HG02623 (cell line): ENCODE measurements around the gene MYH11.
"Not testable (repeated sequence)": the region's sequence is repeated elsewhere in the genome, so short reads cannot be mapped to it uniquely, and the experiment has no call there.

ENCODE experiments used
- ATAC-seq: cut with Tn5 transposase; IDR thresholded peaks from one replicate; pipeline ENCODE4 v1.9.1; 2021; ENCODE audit warnings: moderate library complexity; ENCODE audit not compliant: unreplicated experiment

Gene MYH11

DNA sequence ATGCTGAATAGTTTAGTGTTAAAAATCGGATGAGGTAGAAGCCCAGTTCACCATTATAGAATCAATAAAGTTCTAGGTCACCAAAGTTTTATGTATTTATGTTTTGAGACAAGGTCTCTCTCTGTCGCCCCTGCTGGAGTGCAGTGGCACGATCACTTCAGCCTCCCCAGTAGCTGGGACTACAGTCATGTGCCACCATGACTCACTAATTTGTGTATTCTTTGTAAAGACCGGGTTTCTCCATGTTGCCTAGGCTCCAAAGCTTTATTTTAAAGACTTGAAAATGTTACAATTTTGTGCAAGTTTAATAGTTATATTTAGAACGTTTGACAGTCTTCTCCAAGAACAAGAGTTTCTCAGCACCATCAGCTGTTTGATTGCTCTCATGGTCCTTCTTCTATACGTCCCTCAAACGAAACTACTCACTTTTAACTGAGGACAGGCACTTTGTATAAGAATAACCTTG, 174.7 kb downstream of the MYH11 start:
- no peak for ATAC-seq

DNA sequence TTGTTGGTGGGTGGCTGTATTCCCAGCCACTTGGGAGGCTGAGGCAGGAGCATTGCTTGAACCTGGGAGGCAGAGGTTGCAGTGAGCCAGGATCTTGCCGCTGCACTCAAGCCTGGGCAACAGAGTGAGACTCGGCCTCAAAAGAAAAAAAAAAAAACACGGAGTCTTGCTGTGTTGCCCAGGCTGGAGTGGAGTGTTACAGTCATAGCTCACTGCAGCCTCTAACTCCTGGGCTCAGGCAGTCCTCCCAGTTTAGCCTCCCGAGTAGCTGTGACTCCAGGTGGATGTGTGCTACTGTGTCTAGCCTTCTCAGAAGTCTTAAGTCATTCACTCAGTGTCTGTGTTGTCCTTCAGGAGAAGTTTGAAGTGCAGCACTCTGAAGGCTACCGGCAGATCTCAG, 179.4 kb downstream of the MYH11 start:
- ATAC-seq, result no peak

DNA sequence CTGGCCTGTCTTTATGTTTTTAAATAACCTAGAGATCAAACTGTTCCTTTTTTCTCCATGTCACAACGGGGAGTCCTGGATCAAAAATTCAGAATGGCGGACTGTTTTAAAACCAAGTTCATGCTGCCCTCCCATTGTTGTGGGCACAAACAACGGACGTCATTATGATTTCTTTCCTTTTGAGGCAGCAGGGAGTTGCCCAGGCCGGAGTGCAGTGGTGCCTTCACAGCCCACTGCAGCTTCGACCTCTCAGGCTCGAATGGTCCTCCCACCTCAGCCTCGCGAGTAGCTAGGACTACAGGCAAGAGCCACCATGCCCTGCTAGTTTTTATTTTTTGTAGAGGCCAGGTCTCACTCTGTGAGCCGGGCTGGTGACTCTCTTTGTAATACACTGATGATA, 180.3 kb downstream of the MYH11 start:
- ATAC-seq, result no peak

DNA sequence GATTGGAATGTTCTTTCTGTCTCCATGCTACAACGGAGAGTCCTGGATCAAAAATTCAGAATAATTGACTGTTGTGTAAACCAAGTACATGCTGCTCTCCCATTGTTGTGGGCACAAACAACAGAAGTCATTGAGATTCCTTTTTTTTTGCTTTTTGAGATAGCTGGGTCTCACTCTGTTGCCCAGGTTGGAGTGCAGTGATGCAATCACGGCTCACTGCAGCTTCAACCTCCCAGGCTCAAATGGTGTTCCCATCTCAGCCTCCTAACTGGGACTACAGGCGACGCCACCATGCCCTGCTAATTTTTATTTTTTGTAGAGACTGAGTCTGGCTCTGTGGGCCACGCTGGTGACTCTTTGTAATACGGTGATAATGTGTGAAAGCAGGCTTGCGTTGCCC, 182.3 kb downstream of the MYH11 start:
- ATAC-seq, result no peak

DNA sequence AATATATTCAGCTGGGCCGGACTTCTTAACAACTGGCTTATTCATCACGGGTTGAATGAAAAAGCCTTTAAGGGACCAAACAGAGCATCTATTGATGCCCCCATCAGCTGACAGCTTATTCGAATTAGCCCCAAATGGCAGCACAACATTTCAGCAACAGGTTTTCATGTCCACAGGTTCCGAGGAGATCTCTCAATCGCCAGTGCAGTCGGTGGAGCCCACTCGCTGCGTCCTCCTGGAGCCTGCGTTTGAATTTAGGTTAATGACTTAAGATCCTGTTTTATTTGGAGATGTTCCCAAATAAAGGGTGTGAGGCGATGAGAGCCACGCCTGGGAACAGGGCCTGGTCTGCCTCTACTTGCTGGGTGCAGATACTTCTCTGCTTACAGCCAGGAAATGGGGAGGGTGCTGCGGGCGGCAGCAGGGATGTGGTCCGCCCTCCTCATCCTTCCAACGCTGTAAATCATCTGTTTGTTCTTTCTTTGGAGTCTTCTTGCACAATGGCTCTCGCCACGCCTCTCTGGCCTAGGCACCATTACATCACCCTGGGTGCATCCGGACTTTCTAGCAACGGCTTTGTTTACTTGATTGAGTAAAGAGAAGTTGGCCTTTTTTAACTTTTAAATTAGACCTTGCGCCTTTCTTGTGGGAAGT, 184.2 kb downstream of the MYH11 start:
- no peak for ATAC-seq

DNA sequence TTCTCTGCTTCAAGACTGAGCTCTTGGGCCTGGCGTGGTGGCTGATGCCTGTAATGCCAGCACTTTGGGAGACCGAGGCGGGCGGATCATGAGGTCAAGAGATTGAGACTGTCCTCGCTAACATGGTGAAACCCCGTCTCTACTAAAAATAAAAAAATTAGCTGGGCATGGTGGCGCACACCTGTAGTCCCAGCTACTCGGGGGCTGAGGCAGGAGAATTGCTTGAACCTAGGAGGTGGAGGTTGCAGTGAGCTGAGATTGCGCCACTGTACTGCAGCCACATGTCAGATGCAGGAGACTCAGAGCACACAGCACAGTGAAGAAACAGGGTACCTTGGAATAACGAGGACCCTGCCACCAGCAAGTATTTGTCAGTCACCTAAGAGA, 184.7 kb downstream of the MYH11 start:
- ATAC-seq, result not testable (repeated sequence)

DNA sequence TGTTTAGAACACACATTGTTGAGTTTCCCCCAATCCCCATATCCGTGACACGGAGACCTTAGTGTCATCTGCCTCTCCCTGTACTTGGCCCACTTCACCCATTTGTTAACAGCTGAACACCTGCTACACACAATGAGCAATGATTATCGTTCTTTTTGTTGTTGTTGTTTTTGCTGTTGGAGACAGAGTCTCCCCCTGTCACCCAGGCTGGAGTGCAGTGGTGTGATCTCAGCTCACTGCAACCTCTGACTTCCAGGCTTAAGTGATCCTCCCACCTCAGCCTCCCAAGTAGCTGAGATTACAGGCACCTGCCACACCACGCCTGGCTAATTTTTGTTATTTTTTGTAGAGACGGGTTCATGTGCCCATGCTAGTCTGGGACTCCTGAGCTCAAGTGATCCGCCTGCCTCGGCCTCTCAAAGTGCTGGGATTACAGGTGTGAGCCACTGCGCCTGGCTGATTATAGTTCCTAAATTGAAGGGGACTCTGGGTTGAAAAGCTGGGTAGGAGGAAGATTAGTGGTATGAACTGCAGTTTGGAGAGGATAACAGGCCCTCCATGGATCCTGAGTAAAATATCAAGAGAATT, 185.2 kb downstream of the MYH11 start:
- ATAC-seq, result no peak

DNA sequence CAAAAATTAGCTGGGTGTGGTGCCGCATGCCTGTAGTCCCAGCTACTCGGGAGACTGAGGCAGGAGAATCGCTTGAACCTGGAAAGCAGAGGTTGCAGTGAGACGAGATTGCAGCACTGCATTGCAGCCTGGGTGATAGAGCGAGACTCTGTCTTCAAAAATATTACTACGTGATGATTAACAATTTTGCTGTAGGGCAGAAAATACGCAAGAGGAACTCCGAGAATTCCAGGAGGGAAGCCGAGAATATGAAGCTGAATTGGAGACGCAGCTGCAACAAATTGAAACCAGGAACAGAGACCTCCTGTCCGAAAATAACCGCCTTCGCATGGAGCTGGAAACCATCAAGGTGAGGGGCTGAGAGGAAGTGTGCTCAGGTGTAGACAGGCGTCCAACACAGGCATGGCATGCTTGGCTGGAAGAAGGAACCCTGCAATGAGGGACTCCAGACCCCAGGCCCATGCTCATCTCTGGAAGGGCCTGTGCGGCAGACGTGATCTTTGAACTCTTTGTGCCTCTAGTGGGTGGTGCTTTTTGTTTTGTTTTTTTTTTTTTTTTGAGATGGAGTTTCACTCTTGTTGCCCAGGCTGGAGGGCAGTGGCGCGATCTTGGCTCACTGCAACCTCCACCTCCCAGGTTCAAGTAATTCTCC, 189.6 kb downstream of the MYH11 start:
- ATAC-seq, result no peak

DNA sequence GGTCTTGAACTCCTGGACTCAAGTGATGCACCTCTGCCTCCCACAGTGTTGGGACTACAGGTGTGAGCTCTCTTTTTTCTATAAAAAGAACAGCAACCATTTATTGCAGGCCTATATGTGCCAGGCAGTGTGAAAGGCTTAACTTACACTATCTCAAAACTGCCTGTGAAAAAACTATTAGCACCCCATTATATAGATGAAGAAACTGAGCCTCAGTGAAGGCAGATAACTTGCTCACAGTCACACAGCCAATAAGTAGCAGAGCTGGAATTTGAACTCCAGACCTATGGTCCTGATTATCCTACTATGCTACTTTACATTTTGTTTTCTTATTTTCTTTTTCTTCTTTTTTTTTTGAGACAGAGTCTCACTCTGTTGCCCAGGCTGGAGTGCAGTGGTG, 191.7 kb downstream of the MYH11 start:
- ATAC-seq, result no peak

DNA sequence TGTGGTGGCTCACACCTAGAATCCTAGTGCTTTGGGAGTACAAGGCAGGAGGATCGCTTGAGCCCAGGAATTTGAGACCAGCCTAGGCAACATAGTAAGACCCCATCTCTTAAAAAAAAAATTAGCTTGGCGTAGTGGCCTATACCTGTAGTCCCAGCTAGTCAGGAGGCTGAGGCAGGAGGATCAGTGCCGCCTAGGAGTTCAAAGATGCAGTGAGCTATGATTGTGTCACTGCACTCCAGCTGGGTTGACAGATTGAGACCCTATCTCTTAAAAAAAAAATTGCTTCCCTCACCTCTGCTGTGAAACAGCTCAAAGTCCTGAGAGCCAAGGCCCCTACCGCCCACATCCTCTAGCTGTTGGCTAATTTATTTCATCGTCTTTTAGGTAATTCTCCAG, 196.6 kb downstream of the MYH11 start:
- ATAC-seq, result no peak

DNA sequence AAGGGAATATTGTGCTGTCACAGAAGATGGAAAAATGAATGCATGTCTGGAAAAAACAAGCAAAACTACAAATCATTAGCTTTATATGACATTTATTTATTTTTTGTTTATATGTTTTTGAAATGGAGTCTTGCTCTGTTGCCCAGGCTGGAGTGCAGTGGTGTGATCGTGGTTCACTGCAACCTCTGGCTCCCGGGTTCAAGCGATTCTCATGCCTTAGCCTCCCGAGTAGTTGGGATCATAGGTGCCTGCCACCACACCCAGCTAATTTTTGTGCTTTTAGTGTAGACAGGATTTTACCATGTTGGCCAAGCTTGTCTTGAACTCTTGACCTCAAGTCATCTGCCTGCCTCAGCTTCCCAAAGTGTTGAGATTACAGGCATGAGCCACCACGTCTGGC, 198.3 kb downstream of the MYH11 start:
- no peak for ATAC-seq

DNA sequence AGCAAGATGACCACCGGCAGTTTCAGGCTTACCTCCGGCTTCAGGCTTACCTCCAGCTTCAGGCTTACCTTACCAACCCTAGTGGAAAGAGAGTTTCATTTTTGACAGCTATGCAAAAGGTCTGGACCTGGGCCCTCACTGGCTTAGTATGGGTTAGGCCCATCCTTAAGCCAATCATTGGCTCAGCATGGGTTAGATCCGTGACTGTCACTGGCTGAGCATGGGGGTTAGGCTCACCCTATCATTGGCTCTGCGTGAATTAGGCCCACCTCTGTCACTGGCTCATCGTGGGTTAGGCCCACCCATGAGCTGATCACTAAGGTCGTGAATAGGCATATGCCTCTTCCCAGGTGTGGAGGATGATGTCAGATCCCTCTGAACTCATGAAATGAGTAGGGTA, 198.7 kb downstream of the MYH11 start:
- ATAC-seq, result no peak

DNA sequence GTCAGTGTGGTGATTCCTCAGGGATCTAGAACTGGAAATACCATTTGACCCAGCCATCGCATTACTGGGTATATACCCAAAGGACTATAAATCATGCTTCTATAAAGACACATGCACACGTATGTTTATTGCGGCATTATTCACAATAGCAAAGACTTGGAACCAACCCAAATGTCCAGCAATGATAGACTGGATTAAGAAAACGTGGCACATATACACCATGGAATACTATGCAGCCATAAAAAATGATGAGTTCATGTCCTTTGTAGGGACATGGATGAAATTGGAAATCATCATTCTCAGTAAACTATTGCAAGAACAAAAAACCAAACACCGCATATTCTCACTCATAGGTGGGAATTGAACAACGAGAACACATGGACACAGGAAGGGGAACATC, 201.3 kb downstream of the MYH11 start:
- ATAC-seq, result not testable (repeated sequence)

DNA sequence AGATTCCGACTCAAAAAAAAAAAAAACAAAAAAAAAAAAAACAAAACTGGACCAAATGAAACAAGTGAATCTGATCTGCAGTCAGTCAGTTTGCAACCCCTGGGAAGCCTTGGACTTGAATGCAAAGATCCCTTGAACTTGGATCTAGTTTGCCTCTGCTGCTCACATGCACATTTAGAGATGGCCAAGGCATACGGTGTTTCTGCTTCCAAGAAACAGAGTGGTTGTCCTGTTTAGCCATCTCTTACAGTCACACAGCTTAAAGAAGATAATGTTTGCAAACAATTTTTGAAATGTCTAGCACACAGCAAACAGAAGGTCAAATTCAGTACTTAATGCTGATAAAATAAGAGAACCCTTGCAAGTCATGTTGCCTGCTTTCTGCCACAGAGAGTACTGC, 202.2 kb downstream of the MYH11 start:
- no peak for ATAC-seq

DNA sequence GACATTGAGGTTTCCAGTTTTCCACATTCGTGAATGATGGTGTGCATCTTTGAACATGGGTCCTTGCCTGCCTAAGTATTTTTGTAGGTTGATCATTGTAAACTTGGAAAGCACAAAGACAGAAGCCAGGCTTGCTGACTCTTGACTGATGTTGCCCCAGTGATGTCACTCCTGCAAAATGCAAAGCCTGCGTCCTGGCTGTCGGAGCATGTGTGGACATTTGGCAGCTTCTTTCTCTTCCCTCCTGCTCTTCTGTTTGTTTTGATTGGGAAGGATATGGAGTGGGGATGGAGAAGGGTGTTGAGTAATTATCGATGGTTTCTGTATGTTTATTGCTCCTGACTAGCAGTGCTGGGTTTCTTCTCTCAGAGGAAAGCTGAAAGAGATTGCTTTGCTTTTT, 203.6 kb downstream of the MYH11 start:
- ATAC-seq, result no peak
